HL-60/S4 treated with retinoic acid at 250 ng/mL for 4 days and 3 days (cell line): Measurements from ENCODE around the gene REEP1.
"Not testable (repeated sequence)": the region's sequence is repeated elsewhere in the genome, so short reads cannot be mapped to it uniquely, and the experiment has no call there.

Source experiments
- in situ Hi-C: fragments of 300-500 bp; cut with MboI; formaldehyde crosslinking; loops from 2 replicates; pipeline ENCODE4 v1.7.0; 2022; ENCODE audit warnings: low sequenced_read_pairs

The REEP1 gene

GRCh38 chr2:86202336-86202692, 135.1 kb downstream of the REEP1 start:
- in situ Hi-C loops, result no loop called here

GRCh38 chr2:86201671-86202335, 135.6 kb downstream of the REEP1 start:
- in situ Hi-C loops, result no loop called here

- in situ Hi-C loops, result not testable (repeated sequence)
Measured at GRCh38 chr2:86200564-86200963, 136.9 kb downstream of the REEP1 start.

- in situ Hi-C loops, result no loop called here
Measured at GRCh38 chr2:86199834-86200177, 137.6 kb downstream of the REEP1 start.

GRCh38 chr2:86195808-86196387, 141.5 kb downstream of the REEP1 start:
- in situ Hi-C loops, result no loop called here

- in situ Hi-C loops, result no loop called here
Measured at GRCh38 chr2:86195055-86195807, 142.2 kb downstream of the REEP1 start, which contains the start of gene IMMT. TSS of gene IMMT (minus strand) at chr2:86195462. CDS start at chr2:86195382, 80 bp downstream.

- in situ Hi-C loops, result no loop called here
Measured at GRCh38 chr2:86194751-86195054, 142.7 kb downstream of the REEP1 start.

- in situ Hi-C loops, result no loop called here
Measured at GRCh38 chr2:86193901-86194567, 143.4 kb downstream of the REEP1 start.

GRCh38 chr2:86189782-86190416, 147.5 kb downstream of the REEP1 start:
- in situ Hi-C loops, result no loop called here

- in situ Hi-C loops, result no loop called here
Measured at GRCh38 chr2:86186431-86186830, 151.0 kb downstream of the REEP1 start.

- in situ Hi-C loops, result no loop called here
Measured at GRCh38 chr2:86185517-86186212, 151.8 kb downstream of the REEP1 start.

- in situ Hi-C loops, result no loop called here
Measured at GRCh38 chr2:86176597-86176996, 160.8 kb downstream of the REEP1 start.

- in situ Hi-C loops, result no loop called here
Measured at GRCh38 chr2:86175828-86176227, 161.6 kb downstream of the REEP1 start.

- in situ Hi-C loops, result no loop called here
Measured at GRCh38 chr2:86174445-86174844, 163.0 kb downstream of the REEP1 start.

GRCh38 chr2:86172610-86173009, 164.8 kb downstream of the REEP1 start:
- in situ Hi-C loops, result no loop called here

- in situ Hi-C loops, result no loop called here
Measured at GRCh38 chr2:86171295-86171694, 166.1 kb downstream of the REEP1 start.

- in situ Hi-C loops, result no loop called here
Measured at GRCh38 chr2:86170449-86170848, 167.0 kb downstream of the REEP1 start.
